DMS 273 treated with DMSO at 0.1 percent for 48 hours (cell line): Measurements from ENCODE around the gene GAGE12E.
"Not testable (repeated sequence)": the region's sequence is repeated elsewhere in the genome, so short reads cannot be mapped to it uniquely, and the experiment has no call there.

Experiments
- DNase-seq: peaks from one replicate; lab custom pipeline; 2025; lab: John Stamatoyannopoulos, UW

Gene GAGE12E

GRCh38 chrX:49550989-49551388, at the start of gene GAGE12E:
TSS of gene GAGE12E (plus strand) at chrX:49551289. CDS start at chrX:49552444, 1,155 bp downstream.
- DNase-seq, result not testable (repeated sequence)

GRCh38 chrX:49531877-49532276, 19.2 kb upstream of the GAGE12E start, which contains the start of gene GAGE12C:
TSS of gene GAGE12C (plus strand) at chrX:49532177. CDS start at chrX:49533332, 1,155 bp downstream.
- not testable (repeated sequence) for DNase-seq

GRCh38 chrX:49541433-49541832, 9.7 kb upstream of the GAGE12E start, which contains the start of gene GAGE12D:
TSS of gene GAGE12D (plus strand) at chrX:49541733. CDS start at chrX:49542888, 1,155 bp downstream.
- DNase-seq, result not testable (repeated sequence)

- DNase-seq, result not testable (repeated sequence)
These were observed 9.5 kb downstream of the GAGE12E start, which contains the start of gene GAGE12F for GRCh38 chrX:49560542-49560941. TSS of gene GAGE12F (plus strand) at chrX:49560842. CDS start at chrX:49561997, 1,155 bp downstream.

- not testable (repeated sequence) for DNase-seq
These were observed 17.6 kb downstream of the GAGE12E start for GRCh38 chrX:49568728-49569127.

- DNase-seq, result not testable (repeated sequence)
These were observed 18.1 kb downstream of the GAGE12E start for GRCh38 chrX:49569152-49569551.

GRCh38 chrX:49570100-49570499, 19.0 kb downstream of the GAGE12E start, which contains the start of gene GAGE12G:
TSS of gene GAGE12G (plus strand) at chrX:49570400. CDS start at chrX:49571555, 1,155 bp downstream.
- DNase-seq, result not testable (repeated sequence)

- not testable (repeated sequence) for DNase-seq
These were observed 28.6 kb downstream of the GAGE12E start, which contains the start of gene GAGE12H for GRCh38 chrX:49579649-49580048. TSS of gene GAGE12H (plus strand) at chrX:49579949. CDS start at chrX:49581104, 1,155 bp downstream.

GRCh38 chrX:49589196-49589595, 38.1 kb downstream of the GAGE12E start, which contains the start of gene GAGE2A:
TSS of gene GAGE2A (plus strand) at chrX:49589496. CDS start at chrX:49590651, 1,155 bp downstream.
- not testable (repeated sequence) for DNase-seq

GRCh38 chrX:49589769-49590478, 38.8 kb downstream of the GAGE12E start:
- not testable (repeated sequence) for DNase-seq

GRCh38 chrX:49590488-49590887, 39.4 kb downstream of the GAGE12E start:
- not testable (repeated sequence) for DNase-seq

GRCh38 chrX:49598720-49599119, 47.6 kb downstream of the GAGE12E start, which contains the start of gene GAGE1:
TSS of gene GAGE1 (plus strand) at chrX:49599020. CDS start at chrX:49600175, 1,155 bp downstream.
- DNase-seq, result not testable (repeated sequence)
